ENCODE results near the gene CCDC68.

DNA sequence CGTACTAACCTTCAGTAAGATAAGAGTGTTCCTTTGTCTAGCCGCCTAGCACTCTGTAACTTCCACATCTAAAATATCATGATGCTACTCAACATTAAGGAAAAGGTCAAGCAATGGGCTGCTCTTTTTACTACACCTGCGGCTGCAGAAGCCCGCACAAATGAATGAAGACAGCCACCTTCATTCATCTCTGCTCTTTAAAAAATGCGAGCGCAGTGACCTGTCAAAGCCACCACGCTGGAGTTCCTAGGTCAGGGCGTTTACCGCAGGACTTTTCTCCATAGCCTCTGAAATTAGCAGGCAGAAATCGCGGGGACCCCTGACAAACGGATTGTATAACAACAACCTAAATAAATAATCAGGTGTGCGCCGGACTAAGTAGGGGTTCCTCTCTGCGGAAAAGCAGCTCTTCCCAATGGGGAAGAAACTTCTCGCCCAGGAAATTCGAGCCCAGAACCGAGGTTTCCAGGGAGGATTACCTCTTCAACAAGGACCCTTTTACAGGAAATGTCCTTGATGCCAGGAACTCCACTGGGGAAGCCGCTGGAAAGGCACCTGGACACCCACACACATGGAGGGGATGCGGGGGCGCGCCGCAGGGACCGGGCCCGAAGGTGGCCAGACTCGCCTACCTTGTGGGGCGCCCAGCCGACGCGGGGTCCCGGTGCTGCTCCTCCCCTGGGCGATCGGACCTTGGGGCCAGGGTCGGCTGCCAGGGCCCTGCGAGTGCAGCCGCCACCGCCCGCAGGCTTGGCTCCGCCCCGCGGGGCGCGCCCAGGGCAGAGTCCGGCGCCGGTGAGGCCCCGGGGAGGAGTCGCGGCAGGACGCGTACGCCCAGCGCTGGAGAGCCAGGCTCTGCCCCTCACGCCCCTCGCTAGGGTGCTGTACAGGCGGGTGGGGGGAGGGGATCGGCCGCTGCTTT, at the start of gene CCDC68:
- no peak for TF ChIP-seq POLR2AphosphoS5 (IDR thresholded peaks at IDR 0.05; ENCODE audit: low read depth, low read length)
- no peak for TF ChIP-seq POLR2A (IDR thresholded peaks at IDR 0.05; ENCODE audit: low read depth, low read length)
